Astrocyte of the spinal cord (primary cell): Measurements from ENCODE around the gene PLEK.

ENCODE experiments used
- DNase-seq: peaks from one replicate; pipeline ENCODE4 v3.0.0; 2011; ENCODE audit warnings: low read depth, low spot score
- H3K4me3 ChIP-seq: 2 replicates; pipeline ENCODE4 v1.5.1; 2011; ENCODE audit warnings: low read depth, mild to moderate bottlenecking, low read length, moderate library complexity
- in situ Hi-C: cut with HindIII; loops from 2 replicates; pipeline ENCODE4 v1.10.0; 2017; ENCODE audit warnings: low sequenced_read_pairs
- TF ChIP-seq, protein P1 (sequence below): IDR thresholded peaks from 2 replicates; pipeline ENCODE4 v1.5.1; 2012; ENCODE audit warnings: low read depth, mild to moderate bottlenecking, low read length, inconsistent platforms

The PLEK gene

DNA sequence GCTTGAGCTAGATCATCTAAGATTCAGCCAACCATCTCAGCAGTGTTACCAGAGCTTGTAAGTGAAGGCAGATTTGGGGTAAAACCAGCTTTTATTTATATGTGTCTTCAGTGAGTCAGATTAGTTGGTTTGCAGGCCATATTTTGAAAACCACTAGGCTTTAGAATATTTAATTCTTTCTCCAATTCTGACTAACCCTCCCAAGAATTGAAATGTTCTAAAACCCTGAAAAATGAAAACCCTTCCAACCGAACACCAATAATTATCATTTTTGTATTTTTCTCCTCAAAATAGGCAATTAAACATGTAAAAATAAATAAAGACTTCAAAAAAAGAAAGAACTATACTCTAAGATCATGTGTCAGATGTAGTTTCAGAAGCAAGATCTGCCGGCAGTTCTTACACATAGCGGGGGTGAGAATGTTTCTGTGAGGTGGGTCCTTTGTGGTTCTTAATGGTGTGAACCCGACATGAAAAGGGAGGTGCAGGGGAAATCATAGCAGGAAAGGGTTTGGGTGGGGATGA is 14.2 kb downstream of the PLEK start:
- no peak overlapping the region for H3K4me3 ChIP-seq
- in situ Hi-C loops = no loop called here
- TF ChIP-seq, protein P1, sequence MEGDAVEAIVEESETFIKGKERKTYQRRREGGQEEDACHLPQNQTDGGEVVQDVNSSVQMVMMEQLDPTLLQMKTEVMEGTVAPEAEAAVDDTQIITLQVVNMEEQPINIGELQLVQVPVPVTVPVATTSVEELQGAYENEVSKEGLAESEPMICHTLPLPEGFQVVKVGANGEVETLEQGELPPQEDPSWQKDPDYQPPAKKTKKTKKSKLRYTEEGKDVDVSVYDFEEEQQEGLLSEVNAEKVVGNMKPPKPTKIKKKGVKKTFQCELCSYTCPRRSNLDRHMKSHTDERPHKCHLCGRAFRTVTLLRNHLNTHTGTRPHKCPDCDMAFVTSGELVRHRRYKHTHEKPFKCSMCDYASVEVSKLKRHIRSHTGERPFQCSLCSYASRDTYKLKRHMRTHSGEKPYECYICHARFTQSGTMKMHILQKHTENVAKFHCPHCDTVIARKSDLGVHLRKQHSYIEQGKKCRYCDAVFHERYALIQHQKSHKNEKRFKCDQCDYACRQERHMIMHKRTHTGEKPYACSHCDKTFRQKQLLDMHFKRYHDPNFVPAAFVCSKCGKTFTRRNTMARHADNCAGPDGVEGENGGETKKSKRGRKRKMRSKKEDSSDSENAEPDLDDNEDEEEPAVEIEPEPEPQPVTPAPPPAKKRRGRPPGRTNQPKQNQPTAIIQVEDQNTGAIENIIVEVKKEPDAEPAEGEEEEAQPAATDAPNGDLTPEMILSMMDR = no peak
- DNase-seq = no peak

GRCh38 chr2:68383778-68384177 is 18.7 kb downstream of the PLEK start:
- no peak for DNase-seq
- TF ChIP-seq, protein P1 = no peak
- H3K4me3 ChIP-seq = no peak overlapping the region
- in situ Hi-C loops = no loop called here

- TF ChIP-seq, protein P1 = no peak
- DNase-seq = no peak
- in situ Hi-C loops = no loop called here
- no peak overlapping the region for H3K4me3 ChIP-seq
These were observed 19.5 kb downstream of the PLEK start for GRCh38 chr2:68384485-68385107.

DNA sequence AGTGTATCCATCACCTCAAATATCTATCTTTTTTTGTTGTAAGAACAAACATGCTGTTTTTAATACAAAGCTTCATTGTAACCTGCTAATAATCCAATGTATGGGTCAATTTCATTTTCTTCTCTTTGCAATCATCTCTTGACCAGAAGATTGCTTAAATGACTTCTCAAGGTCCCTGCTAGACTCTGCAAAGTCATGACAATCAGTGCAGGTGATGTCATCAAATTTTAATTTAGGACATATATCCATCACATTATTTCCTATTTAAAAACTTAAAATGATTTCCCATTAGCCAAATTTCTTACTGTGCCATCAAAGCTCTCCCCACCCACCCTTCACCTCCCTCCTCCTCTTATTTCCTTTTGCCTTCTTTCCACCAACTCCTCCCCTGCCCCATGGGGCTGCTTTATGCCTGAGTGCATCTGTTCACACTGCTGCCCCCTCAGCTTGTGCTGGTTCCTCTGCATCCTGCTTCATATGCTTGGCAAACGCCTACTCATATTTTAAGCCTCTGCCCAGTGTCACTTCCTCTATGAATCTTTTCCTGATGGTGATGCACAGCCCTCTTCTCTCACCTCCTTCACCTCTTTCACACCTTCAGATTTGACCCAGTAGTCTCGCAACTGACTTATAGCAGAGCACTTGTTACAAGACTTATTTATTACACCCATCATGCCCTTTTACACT is 20.3 kb downstream of the PLEK start:
- DNase-seq = no peak
- no peak overlapping the region for H3K4me3 ChIP-seq
- TF ChIP-seq, protein P1 = no peak
- in situ Hi-C loops = no loop called here

DNA sequence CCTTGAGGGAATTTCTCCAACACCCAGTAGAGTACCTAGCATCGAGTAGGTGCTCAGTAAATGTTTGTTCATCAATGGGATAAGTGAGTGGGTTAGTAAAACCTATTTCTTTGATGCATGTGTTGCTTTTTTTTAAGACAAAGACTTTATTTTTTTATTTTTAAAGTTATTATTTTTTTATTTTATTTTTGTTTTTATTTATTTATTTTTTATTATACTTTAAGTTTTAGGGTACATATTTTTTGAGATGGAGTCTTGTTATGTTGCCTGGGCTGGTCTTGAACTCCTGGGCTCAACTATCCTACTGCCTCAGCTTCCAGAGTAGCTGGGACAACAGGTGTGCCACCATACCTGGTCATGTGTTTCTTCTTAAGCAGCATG is 20.8 kb downstream of the PLEK start:
- TF ChIP-seq, protein P1 = no peak
- no peak for DNase-seq
- in situ Hi-C loops = no loop called here
- no peak overlapping the region for H3K4me3 ChIP-seq

DNA sequence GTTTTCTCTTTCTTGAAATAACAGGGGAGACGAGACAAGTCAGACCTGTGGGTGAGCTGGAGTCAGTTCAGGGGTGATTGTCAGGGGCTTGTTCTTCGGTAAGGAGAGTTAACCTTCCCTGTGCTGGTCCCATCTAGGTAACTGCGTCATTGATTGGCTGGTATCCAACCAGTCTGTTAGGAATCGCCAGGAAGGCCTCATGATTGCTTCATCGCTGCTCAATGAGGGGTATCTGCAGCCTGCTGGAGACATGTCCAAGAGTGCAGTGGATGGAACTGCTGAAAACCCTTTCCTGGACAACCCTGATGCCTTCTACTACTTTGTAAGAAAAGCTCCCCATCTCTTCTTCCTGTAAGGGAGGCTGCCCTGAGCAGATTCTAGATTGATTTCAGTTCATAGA is 21.3 kb downstream of the PLEK start:
- no peak overlapping the region for H3K4me3 ChIP-seq
- in situ Hi-C loops = no loop called here
- no peak for DNase-seq
- TF ChIP-seq, protein P1 = no peak
